GM12878 (cell line): Measurements from ENCODE around the gene SPPL3.

Source experiments
- CTCF ChIP-seq, 3 experiments: IDR thresholded peaks in 2 of 3; conservative IDR thresholded peaks in 1 of 3; 2 replicates each; pipeline ENCODE4 v1.5.1; 2011; ENCODE audit warnings: low read depth in 3 of 3, low read length in 3 of 3, mild to moderate bottlenecking in 3 of 3, control low read depth in 2 of 3, moderate library complexity in 2 of 3, inconsistent platforms in 1 of 3, mixed read lengths in 1 of 3; ENCODE audit not compliant: control insufficient read depth in 2 of 3, insufficient read depth in 1 of 3; ENCODE audit errors: extremely low read depth in 1 of 3
- NKRF ChIP-seq: fragments of 450-650 bp; conservative IDR thresholded peaks from 2 replicates; pipeline ENCODE4 v1.6.1; 2017; ENCODE audit warnings: mild to moderate bottlenecking, moderate library complexity
- SIX5 ChIP-seq: IDR thresholded peaks from 2 replicates; pipeline ENCODE4 v1.6.1; 2011; ENCODE audit warnings: mild to moderate bottlenecking, low read depth, low read length, moderate library complexity; ENCODE audit not compliant: severe bottlenecking
- USF2 ChIP-seq: IDR thresholded peaks from 2 replicates; pipeline ENCODE4 v1.6.1; 2011; ENCODE audit warnings: low read depth, low read length, improper control_type of control experiment, borderline replicate concordance

GRCh38 chr12:120832737-120833136, 71.4 kb downstream of the SPPL3 start:
- no peak for TF ChIP-seq NKRF
- TF ChIP-seq USF2, result no peak
- TF ChIP-seq CTCF (IDR thresholded peaks at IDR 0.05 in 2 of 3, conservative IDR thresholded peaks at IDR 0.05 in 1 of 3; ENCODE audit: control insufficient read depth in 2 of 3, extremely low read depth in 1 of 3, insufficient read depth in 1 of 3, low read depth in 3 of 3, low read length in 3 of 3), result no peak
- TF ChIP-seq SIX5, result no peak
